CD4-positive, alpha-beta T cell treated with Interleukin-1 beta for 1 hour (primary cell): Measurements from ENCODE around the gene DENND4C.
"Not testable (repeated sequence)": the region's sequence is repeated elsewhere in the genome, so short reads cannot be mapped to it uniquely, and the experiment has no call there.

Source experiments
- DNase-seq, 2 donors: peaks; one replicate each; pipeline ENCODE4 v3.0.0-alpha.2; 2020 to 2022

DENND4C gene

DNA sequence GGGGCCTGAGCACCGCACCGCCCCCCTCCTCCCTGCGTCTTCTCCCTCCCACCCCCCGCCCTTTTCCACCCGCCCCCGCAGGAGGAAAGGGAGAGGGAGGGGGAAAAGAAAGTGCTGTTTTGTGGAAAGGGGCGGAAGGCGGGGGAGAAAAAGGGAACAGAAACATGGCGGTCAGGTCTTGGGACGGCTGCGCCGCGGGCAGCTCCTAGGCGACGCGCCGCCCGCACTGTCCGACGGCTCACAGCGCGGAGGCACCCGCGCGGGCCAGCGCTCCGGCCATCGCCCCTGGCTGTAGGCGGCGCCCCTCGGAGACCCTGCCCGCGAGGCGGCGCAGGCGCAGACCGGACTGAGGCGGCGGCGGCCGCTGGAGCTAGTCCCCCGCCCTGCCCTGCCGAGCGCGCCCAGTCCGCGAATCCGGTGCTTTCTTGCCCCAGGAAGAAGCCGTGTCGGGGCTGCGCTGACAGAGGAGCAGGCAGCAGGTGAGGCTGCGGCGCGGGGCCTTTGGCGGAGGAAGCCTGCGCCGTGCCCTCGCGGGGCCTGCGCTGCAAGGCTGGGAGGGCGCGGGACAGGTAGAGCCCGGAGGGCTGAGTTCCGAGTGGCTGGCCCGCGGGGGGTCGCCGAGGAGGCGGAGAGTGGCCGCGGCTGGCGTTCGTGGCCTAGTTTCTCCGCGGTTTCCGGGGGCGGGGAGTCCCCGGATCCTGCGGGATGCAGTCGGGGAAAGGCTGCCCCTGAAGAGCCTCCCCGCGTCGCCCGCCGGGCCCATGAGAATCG is at the start of gene DENND4C:
DENND4C (plus strand) TSS at position 339 of the 771 bp plus-strand sequence. CDS start 45,482 bp downstream, outside the sequence.
- peak; percentile 83 to 85 for DNase-seq

GRCh38 chr9:19180991-19181390 is 49.5 kb upstream of the DENND4C start:
- DNase-seq = peak; percentile 7 to 8

GRCh38 chr9:19181561-19181960 is 48.9 kb upstream of the DENND4C start:
- DNase-seq = no peak

DNA sequence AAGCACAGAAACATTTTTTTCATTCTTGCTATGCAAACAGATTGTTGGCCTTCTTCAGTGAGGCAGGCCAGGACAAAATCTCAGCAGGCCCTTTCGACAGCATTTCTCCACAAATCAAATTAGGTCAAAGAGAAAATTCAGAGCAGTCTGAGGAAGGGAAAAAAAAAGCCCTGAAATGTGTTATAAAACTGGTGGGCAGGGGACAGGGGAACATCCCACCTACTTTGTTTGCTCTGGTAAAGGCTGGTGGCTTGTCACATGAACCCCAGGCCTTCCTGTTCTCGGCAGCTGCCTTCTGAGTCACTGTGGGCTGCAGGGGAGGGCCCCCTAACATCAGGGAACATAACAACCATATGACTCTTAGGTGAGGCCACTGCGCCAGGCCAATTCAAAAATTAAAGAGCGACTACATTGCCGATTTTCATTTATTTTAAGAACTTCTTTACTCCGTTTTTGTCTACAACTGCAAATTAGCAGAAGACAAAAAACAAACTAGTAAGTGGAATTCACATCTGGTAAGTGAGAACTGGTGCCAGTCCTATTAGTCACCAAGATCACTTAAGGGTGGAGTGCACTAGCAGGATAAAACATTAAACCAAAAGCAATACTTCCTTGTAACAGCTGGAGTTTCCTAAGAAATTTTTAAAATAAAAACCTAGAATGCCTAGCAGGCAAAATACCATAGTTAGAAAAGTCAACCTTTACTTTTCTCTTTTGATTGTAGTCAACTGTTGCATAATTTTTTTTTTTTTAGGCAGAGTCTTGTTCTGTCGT is 46.2 kb upstream of the DENND4C start:
- peak; percentile 75 to 83 for DNase-seq

GRCh38 chr9:19185191-19185590 is 45.3 kb upstream of the DENND4C start:
- no peak for DNase-seq

DNA sequence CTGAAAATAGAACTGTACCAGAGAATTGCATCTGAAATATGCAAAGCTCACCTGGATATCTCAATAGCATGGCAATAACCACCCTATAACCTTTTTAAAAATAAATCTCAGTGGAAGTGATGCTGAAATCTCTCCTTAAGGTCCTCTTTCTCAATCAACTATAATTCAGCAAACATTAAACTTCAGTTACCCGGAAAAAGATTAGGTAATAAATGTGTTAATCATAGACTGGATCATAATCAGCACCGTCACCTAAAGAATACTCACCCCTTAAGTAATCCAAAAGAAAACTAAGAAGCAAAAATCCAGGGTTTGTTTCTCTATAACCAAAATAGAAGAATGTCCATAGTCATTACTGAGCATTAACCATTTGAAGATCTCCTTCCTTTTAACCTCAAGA is 44.3 kb upstream of the DENND4C start:
- no peak for DNase-seq

DNA sequence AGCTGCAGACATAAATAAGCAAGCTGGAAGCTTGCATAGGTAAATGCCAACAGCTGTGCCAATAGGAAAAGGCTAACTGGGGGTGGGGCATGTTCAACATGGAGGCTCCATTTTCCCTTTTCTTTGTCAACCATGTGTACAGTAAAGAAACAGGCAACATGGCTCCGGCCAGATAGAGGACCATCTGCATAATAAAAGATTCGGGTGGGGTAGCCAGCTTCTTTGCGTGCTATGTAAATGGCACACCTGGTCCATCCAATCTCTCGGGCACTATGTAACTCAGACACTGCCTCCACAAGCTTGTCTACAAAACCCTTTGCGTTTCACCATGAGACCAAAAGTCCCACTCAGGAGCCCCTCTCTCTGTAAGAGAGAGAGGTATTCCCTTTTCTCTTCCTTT is 41.7 kb upstream of the DENND4C start:
- DNase-seq = no peak

DNA sequence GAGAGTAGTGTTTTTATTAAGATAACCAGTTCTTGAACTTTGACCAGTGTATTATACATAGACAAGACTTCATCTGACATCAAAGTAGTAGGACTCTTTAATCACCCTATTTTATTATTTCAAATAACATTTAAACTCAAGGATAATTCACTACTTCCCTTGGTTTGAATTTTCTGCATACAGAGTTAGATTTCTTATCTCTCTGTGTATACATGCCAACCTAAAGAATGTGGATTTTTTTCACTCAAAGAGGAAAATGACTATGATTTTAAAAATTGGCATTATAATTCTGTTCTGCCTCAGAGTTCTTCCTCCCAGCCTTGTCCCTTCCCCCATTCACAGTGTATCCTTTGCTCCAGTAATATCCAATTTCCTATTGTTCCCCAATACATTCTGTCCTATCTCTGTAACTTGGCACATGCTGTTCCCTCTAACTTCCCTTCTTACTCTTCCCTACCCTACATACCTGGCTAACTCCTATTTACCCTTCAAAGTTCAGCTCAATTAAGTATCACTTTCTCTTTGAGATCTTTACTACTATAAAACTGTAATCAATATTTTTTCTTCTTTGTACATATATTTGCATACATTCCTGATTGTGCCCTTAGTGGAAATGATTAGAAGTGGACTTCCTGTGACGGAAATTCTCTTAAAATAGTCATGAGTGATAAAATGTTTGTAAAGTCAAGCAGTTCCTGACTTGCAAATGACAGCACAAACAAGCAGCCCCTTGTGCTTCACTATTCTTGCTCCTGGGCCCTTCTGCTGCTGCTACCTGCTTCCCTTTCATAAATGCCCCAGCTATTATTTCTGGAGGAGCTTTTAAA is 38.1 kb upstream of the DENND4C start:
- DNase-seq = no peak

DNA sequence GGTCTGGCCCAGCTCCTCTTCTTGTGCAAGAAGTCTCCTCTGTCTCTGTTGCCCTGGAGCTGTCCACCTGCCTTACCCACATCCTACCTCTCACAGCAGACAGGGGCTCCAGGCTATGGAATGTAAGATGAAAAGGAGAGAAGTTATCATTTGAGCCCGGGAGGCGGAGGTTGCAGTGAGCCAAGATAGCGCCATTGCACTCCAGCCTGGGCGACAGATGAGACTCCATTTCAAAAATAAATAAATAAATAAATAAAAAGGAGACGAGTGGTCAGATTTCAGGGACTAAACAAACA is 37.5 kb upstream of the DENND4C start:
- DNase-seq = no peak

DNA sequence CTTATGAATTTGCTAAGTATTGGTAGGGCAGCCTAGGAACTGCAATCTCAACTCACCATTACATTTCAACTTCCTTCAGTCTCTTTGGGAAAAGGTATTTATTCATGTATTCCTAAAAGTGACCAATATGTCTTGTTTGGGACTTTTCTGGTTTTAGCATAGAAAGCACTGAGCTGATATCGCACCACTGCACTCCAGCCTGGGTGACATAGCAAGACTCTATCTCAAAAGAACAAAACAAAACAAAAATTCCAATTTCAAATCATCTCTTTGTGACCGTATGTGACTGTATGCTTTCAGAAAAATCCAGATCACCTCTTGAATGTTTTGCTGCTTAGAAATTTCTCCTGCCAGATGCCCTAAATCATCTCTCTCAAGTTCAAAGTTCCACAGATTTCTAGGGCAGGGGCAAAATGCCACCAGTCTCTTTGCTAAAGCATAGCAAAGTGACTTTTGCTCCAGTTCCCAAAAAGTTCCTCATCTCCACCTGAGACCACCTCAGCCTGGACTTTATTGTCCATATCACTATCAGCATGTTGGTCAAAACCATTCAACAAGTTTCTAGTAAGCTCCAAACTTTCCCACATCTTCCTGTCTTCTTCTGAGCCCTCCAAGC is 37.0 kb upstream of the DENND4C start:
- not testable (repeated sequence) for DNase-seq

DNA sequence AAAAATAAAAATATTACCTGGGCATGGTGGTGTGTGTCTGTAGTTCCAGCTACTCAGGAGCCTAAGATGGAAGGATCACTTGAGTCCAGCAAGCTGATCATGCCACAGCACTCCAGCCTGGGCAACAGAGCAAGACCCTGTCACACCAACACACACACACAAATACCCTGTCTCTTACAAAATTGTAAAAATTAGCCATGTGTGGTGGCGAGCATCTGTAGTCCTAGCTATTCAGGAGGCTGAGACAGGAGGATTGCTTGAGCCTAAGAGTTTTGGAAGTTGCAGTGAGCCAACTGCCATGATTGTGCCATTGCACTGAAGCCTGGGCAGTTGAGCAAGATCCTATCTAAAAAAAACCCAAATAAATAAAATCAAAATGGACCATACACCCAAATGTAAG is 32.1 kb upstream of the DENND4C start:
- DNase-seq = no peak

GRCh38 chr9:19199012-19199411 is 31.5 kb upstream of the DENND4C start:
- DNase-seq = no peak

DNA sequence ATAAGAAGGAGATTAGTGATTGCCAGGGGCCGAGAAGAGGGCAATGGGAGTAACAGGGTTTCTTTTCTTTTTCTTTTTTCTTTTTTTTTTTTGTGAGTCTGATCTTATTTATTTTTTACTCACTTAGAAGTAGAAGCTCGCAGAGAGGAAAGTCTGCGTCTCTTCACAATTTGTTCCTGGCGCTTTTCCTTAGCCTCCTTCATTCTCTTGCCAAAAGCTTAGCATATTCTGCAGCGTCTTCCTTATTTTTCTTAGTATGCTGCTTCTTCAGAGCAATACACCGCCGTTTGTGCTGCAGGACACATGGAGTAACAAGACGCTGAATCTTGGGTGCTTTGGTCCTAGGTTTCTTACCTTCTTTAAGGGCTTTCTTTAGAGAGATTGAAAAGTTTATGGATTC is 30.3 kb upstream of the DENND4C start:
- no peak for DNase-seq

GRCh38 chr9:19201899-19202891 is 28.3 kb upstream of the DENND4C start:
- DNase-seq = no peak

DNA sequence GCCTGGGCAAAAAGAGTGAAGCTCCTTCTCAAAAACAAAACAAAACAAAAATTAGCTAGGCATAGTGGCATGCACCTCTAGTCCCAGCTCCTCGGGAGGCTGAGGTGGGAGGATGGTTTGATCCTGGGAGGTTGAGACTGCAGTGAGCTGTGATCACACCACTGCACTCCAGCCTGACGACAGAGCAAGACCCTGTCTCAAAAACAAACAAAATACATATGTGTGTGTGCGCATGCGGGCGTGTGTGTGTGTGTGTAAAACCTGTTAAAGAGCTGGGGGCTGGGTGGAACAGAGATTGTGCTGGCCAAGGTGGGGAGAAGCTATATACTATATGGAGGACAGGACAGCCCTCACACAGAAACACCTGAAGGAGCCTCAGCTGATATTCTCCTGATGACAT is 27.4 kb upstream of the DENND4C start:
- DNase-seq = no peak

DNA sequence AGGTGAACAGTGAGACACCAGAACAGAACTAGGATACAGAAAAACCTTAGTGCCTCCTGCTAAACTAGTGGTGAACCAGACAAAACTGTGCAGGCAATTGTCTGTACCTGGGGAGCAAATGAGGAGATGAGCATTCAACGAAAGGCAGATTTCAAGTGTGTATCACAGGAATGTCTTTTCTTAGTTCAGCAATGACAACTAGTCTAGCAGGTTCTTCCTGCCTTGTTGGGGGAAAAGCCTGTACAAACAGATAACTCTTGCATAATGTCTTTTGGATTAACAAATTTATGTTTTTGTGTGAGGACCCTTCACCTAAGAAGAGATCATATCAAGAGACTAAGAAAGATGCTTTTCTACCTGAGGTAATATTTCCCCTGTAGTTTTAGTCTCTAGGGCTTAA is 21.8 kb upstream of the DENND4C start:
- DNase-seq = no peak

DNA sequence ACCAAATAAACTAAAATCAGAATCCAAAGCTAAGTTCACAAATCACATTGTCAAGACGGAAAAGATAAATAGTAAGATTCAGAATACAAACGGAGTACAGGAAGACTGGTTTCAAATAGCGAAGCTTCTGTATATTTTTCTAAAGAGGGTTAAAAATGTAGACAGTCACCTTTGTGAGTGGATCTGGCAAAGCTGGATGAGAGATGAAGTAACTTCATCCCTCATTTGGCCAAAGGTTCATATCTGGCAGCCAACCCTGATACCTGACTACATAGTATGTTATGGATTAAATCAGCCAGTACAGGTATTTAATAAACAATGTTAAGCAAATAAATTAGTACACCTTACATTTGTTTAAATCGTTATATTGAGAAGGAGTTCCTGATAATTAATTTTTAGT is 21.3 kb upstream of the DENND4C start:
- DNase-seq = no peak

DNA sequence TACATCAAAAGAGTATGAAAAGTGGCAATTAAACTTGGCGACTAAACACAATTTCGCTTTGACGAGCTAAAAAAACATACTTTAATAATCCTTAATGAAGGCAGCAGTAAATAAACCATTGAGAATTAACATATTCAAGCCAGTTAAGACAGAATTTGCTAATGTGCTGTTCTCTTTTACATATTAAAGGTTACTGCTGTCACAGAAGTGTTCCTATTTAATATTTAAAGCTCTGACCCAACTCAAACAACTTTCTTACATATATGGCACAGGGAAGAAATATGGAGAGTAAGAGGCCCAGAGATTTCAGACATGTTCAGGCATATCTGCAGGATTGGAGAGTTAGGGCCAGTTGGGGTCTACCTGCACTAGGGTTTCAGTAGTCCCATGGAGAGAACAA is 16.7 kb upstream of the DENND4C start:
- DNase-seq = no peak

DNA sequence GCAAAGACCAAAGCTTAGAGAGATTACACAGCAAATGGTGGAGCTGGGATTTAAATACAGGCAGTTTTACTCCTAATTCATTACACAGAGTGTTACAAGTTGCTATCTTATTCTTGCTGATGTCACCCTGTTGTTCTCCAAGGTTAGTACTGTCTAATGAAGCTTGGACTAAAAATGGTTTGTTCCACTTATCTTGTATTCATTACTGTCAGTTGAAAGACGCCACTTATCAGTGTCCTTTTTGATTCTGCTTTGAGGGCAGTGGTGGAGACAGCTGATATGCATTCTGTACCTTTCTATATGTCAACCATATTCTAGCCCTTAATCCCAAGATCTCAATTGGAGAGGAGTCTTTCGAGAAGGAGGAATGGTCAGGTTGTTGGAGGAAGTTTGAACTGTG is 14.0 kb upstream of the DENND4C start:
- DNase-seq = no peak

DNA sequence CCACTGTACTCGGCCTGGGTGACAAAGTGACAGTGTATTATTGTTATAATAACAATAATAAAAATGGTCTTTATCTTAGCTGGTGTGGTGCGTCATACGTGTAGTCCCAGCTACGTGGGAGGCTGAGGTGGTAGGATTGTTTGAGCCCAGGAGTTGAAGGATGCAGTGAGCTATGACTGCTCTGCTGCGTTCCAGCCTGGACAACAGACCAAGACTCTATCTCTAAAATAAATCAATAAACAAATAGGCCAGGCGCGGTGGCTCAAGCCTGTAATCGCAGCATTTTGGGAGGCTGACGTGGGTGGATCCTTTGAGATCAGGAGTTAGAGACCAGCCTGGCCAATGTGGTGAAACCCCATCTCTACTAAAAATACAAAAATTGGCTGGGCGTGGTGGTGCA is 9.2 kb upstream of the DENND4C start:
- DNase-seq = no peak

GRCh38 chr9:19223724-19224123 is 6.8 kb upstream of the DENND4C start:
- no peak for DNase-seq

DNA sequence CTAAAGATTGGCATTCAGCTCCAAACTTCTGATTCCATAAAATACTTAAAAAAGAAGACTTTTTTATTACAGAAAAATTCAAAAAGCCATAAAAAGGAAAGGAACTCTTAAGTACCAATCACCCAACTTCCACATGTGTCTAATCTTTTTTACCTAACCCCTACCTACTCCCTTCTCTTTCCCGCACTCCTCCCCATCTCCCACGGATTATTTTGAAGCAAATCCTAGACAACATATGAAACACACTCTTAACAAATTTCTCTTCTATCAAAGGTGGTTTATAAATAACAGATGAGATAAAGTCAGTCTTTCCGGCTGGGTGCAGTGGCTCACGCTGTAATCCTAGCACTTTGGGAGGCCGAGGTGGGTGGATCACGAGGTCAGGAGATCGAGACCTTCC is 5.9 kb upstream of the DENND4C start:
- no peak for DNase-seq
